HCT116 (cell line): ENCODE data around the gene COQ10B. TPM values are rescaled to one million over a fixed set of nuclear protein-coding genes. Genes with fewer than 3 reads are reported as not detected.

Experiments used
- ATAC-seq: fragments of 200-7000 bp; cut with Tn5 transposase; 2 replicates; pipeline ENCODE4 v1.9.1; 2020; ENCODE audit warnings: mild to moderate bottlenecking, moderate library complexity
- BruUV-seq: library from RNA; stranded (reverse); fragments of 400-500 nt; replicated peaks from 2 replicates; lab custom pipeline; 2021; lab: Mats Ljungman, UMichigan
- CTCF ChIA-PET: fragments of 300-600 bp; sonication (Branson Sonifier 250); formaldehyde crosslinking; loops from one replicate; lab custom pipeline; 2021; ENCODE audit warnings: antibody characterized with exemption; lab: Charles Lee
- POLR2A ChIA-PET: fragments of 300-600, 350-600 bp; sonication (Branson Sonifier 250); formaldehyde crosslinking; loops from one replicate; lab custom pipeline; 2021; ENCODE audit warnings: antibody characterized with exemption; lab: Charles Lee
- RAD21 ChIA-PET, 2 experiments: fragments of 300-600 bp; sonication (Branson Sonifier 250); formaldehyde crosslinking; loops; one replicate each; lab custom pipeline; 2023; ENCODE audit warnings: low total read pairs in 2 of 2; ENCODE audit not compliant: uncharacterized antibody in 2 of 2, unreplicated experiment in 2 of 2, low non-redundant PET in 1 of 2; lab: Charles Lee
- DNase-seq: peaks from one replicate; pipeline ENCODE4 v3.0.0-alpha.2; 2010; ENCODE audit warnings: low read depth, low spot score
- H2AFZ ChIP-seq: fragments of 200-600 bp; shearing (Covaris generic), sonication (generic); 2 replicates; pipeline ENCODE4 v1.6.1; 2017; ENCODE audit warnings: low read depth, mixed run types, mixed read lengths, antibody characterized with exemption, low read length; ENCODE audit not compliant: poor library complexity, severe bottlenecking
- H3K27ac ChIP-seq: 2 replicates; pipeline ENCODE4 v1.5.1; 2012; ENCODE audit warnings: low read depth, low read length
- H3K27me3 ChIP-seq: fragments of 200-600 bp; sonication (generic); 2 replicates; pipeline ENCODE4 v1.6.1; 2016; ENCODE audit warnings: mixed run types, low read length, mixed read lengths; ENCODE audit not compliant: insufficient read depth
- H3K36me3 ChIP-seq, 2 experiments: fragments of 200-500 bp in 1 of 2; fragments of 200-600 bp in 1 of 2; sonication (Bioruptor generic) in 1 of 2; sonication (generic) in 1 of 2; 2 replicates each; pipeline versions ENCODE4 v1.5.1 to v1.6.1; 2014 to 2016; ENCODE audit warnings: low read length in 2 of 2, inconsistent platforms in 1 of 2, mixed read lengths in 1 of 2, mixed run types in 1 of 2; ENCODE audit not compliant: insufficient read depth in 2 of 2, control insufficient read depth in 1 of 2
- H3K4me1 ChIP-seq, 2 experiments: fragments of 200-600 bp in 1 of 2; sonication (generic) in 1 of 2; 2 replicates each; pipeline versions ENCODE4 v1.5.1 to v1.6.1; 2012 to 2017; ENCODE audit warnings: low read length in 2 of 2, inconsistent platforms in 1 of 2, mild to moderate bottlenecking in 1 of 2, mixed read lengths in 1 of 2, mixed run types in 1 of 2, moderate library complexity in 1 of 2; ENCODE audit not compliant: insufficient read depth in 2 of 2, control insufficient read depth in 1 of 2
- H3K4me2 ChIP-seq: fragments of 200-600 bp; sonication (generic); 2 replicates; pipeline ENCODE4 v1.6.1; 2017; ENCODE audit warnings: mixed run types, low read length, mixed read lengths
- H3K4me3 ChIP-seq, 2 experiments: fragments of 200-600 bp in 1 of 2; sonication (generic) in 1 of 2; replicated peaks in 1 of 2; 2 replicates each; pipeline ENCODE4 v1.5.1; 2011 to 2016; ENCODE audit warnings: low read length in 2 of 2, control low read depth in 1 of 2, low read depth in 1 of 2, mild to moderate bottlenecking in 1 of 2, mixed read lengths in 1 of 2, mixed run types in 1 of 2
- H3K79me2 ChIP-seq: fragments of 200-600 bp; sonication (generic); 2 replicates; pipeline ENCODE4 v1.6.1; 2017; ENCODE audit warnings: mild to moderate bottlenecking, mixed run types, low read length, moderate library complexity, mixed read lengths; ENCODE audit not compliant: insufficient read depth
- H3K9ac ChIP-seq: fragments of 200-600 bp; sonication (generic); 2 replicates; pipeline ENCODE4 v1.6.1; 2016; ENCODE audit warnings: low read length, mixed read lengths
- H3K9me2 ChIP-seq: fragments of 200-600 bp; sonication (generic), shearing (Covaris generic); 2 replicates; pipeline ENCODE4 v1.6.1; 2017; ENCODE audit warnings: mixed run types, mild to moderate bottlenecking, moderate library complexity; ENCODE audit not compliant: insufficient read depth
- H3K9me3 ChIP-seq, 2 experiments: fragments of 200-500 bp in 1 of 2; fragments of 200-600 bp in 1 of 2; sonication (Bioruptor generic) in 1 of 2; sonication (generic) in 1 of 2; 2 replicates each; pipeline ENCODE4 v1.6.1; 2014 to 2017; ENCODE audit warnings: low read length in 2 of 2, mixed read lengths in 2 of 2, inconsistent platforms in 1 of 2, low read depth in 1 of 2, mild to moderate bottlenecking in 1 of 2, mixed run types in 1 of 2, moderate library complexity in 1 of 2; ENCODE audit not compliant: control insufficient read depth in 1 of 2, insufficient read depth in 1 of 2
- H4K20me1 ChIP-seq: fragments of 200-600 bp; sonication (generic), shearing (Covaris generic); 2 replicates; pipeline ENCODE4 v1.6.1; 2017; ENCODE audit warnings: mixed run types, mild to moderate bottlenecking, moderate library complexity; ENCODE audit not compliant: insufficient read depth
- CBX3 ChIP-seq: IDR thresholded peaks from 2 replicates; pipeline ENCODE4 v1.6.1; 2012; ENCODE audit warnings: low read depth
- CEBPB ChIP-seq: IDR thresholded peaks from 2 replicates; pipeline ENCODE4 v1.6.1; 2012; ENCODE audit warnings: low read depth
- EGR1 ChIP-seq: IDR thresholded peaks from 2 replicates; pipeline ENCODE4 v1.6.1; 2012; ENCODE audit warnings: low read depth
- ELF1 ChIP-seq: IDR thresholded peaks from 2 replicates; pipeline ENCODE4 v1.6.1; 2012; ENCODE audit warnings: low read depth, borderline replicate concordance
- EZH2 ChIP-seq: fragments of 200-600 bp; sonication (generic); IDR thresholded peaks from 2 replicates; pipeline ENCODE4 v1.6.1; 2017; ENCODE audit warnings: antibody characterized with exemption, mixed run types
- JUND ChIP-seq: IDR thresholded peaks from 2 replicates; pipeline ENCODE4 v1.6.1; 2012
- SIN3A ChIP-seq: IDR thresholded peaks from 2 replicates; pipeline ENCODE4 v1.6.1; 2012; ENCODE audit warnings: low read depth
- SP1 ChIP-seq: IDR thresholded peaks from 2 replicates; pipeline ENCODE4 v1.6.1; 2012; ENCODE audit warnings: low read depth
- ZFX ChIP-seq: fragments of 450-650 bp; IDR thresholded peaks from 2 replicates; pipeline ENCODE4 v1.6.1; 2017
- intact Hi-C: fragments of 100-400 bp; cut with micrococcal nuclease; formaldehyde crosslinking; loops from 2 replicates; pipeline ENCODE4 v1.10.0; 2022
- total RNA-seq: library from RNA; stranded (reverse); gene quantifications from one replicate; pipeline ENCODE4 v1.2.1, GENCODE V29; 2021; ENCODE audit not compliant: unreplicated experiment
- TF ChIP-seq, protein P1 (sequence below): IDR thresholded peaks from 2 replicates; pipeline ENCODE4 v1.6.1; 2012; ENCODE audit warnings: low read depth
- TF ChIP-seq, protein P2 (sequence below): IDR thresholded peaks from 2 replicates; pipeline ENCODE4 v1.6.1; 2012
- TF ChIP-seq, protein P3 (sequence below): IDR thresholded peaks from 2 replicates; pipeline ENCODE4 v1.6.1; 2011; ENCODE audit warnings: mild to moderate bottlenecking, low read length, moderate library complexity; ENCODE audit not compliant: insufficient replicate concordance; ENCODE audit errors: extremely low read depth

Gene COQ10B
- total RNA-seq, 1 experiment from 2014 or later = 20.4 TPM

DNA sequence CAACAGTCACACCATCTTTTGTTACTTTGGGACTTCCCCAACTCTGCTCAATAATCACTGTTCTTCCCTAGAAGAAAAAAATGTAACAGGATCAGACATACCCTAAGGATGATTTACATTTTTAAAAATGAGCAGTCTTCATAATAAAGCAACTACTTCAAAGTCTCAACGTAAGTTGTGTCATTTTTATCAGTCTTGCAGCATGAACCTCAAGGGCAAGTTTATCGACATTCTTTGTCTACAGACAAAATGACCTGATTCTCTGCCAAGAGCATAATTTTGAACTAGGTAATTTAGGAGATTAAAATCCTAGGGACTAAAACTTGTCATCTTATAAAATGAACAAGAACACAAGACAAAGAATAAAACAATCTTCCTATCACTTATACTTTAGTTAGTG is 44.0 kb downstream of the COQ10B start:
- peaks cover 59% of the 10 kb centered on the region; the same call in 1 of the 2 replicates for H4K20me1 ChIP-seq
- DNase-seq = no peak
- BruUV-seq = no TSS peak
- ATAC-seq = no peak
- no peaks in the 10 kb centered on the region for H3K27me3 ChIP-seq
- no peak overlapping the region for H2AFZ ChIP-seq
- peak overlapping the region; percentile 90 for H3K9ac ChIP-seq
- intact Hi-C loops = no loop called here
- TF ChIP-seq SIN3A (0 out of 2 replicates have a peak, but pooled peaks have one; percentile 33), ELF1 (no peak)
- TF ChIP-seq, all 23 proteins: peak for 1
- no peak overlapping the region; the same call in 1 of the 2 replicates for H3K27ac ChIP-seq
- peaks cover 58 to 81% of the 10 kb centered on the region in 2 experiments for H3K36me3 ChIP-seq
- H3K79me2 ChIP-seq = peaks cover 94% of the 10 kb centered on the region
- ChIA-PET CTCF (no interaction called here), RAD21 (no interaction called here), POLR2A (no interaction called here)
- H3K4me1 ChIP-seq = peaks cover 7 to 29% of the 10 kb centered on the region in 2 experiments; a peak in 3 of 4 replicates
- H3K4me2 ChIP-seq = peak overlapping the region; percentile 67
- H3K9me3 ChIP-seq = no peaks in the 10 kb centered on the region
- H3K4me3 ChIP-seq = peak overlapping the region in 1 of 2 experiments; percentile 81; a peak in 1 of 4 replicates
- H3K9me2 ChIP-seq = no peaks in the 10 kb centered on the region

DNA sequence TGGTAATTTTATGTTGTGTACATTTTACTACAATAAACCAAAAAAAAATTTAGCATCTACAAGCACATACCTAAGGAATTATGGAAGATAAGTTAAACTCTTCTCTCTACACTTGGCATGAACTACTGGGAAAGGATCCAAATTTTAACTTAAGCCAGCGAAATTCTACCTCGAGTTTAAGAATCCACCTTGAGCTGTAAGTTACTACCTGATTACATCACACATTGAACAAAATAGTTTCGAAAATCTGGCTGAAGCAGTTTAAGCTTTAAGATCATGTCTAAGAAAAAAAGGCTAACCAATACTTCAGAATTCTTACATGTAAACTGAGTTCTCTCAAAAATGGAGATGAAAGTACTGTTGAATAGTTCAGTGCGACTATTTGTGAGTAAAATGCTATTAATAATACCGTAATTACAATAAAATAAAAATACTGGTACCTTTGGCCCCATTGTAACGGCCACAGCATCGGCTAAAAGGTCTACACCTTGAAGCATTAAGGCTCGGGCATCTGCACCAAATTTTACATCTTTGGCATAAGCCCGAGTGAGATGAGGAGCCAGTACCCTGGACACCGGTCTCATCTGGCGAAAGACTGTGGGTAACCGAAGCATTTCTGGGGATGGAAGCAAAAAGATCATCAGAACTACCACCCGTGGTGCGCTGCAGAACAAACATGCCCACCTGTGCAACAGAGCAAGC is 45.0 kb downstream of the COQ10B start:
- ChIA-PET RAD21 (no interaction called here), CTCF (no interaction called here), POLR2A (interaction anchor here (1.0 to 1.4 kb wide), 2 partner anchors 9 to 45 kb away, joined by 3 to 4 read pairs; partner anchors contain the start of gene COQ10B)
- Histone ChIP-seq H3K36me3 (peaks cover 54 to 84% of the 10 kb centered on the region in 2 experiments), H2AFZ (no peak overlapping the region), H4K20me1 (peaks cover 59% of the 10 kb centered on the region; the same call in 1 of the 2 replicates), H3K27me3 (no peaks in the 10 kb centered on the region), H3K9ac (peak overlapping the region; percentile 90), H3K9me2 (no peaks in the 10 kb centered on the region), H3K9me3 (no peaks in the 10 kb centered on the region), H3K4me1 (peaks cover 7 to 29% of the 10 kb centered on the region in 2 experiments; a peak in 3 of 4 replicates), H3K4me3 (peak overlapping the region; percentile 81 to 83), H3K79me2 (peaks cover 96% of the 10 kb centered on the region), H3K27ac (peak overlapping the region; percentile 98), H3K4me2 (peak overlapping the region; percentile 67)
- ATAC-seq (no peak), DNase-seq (no peak)
- intact Hi-C loops = no loop called here
- TSS peak; percentile 45 for BruUV-seq
- TF ChIP-seq ZFX = no peak
- TF ChIP-seq CEBPB = 0 out of 2 replicates have a peak, but pooled peaks have one; percentile 17
- no peak for TF ChIP-seq SP1
- 0 out of 2 replicates have a peak, but pooled peaks have one; percentile 13 for TF ChIP-seq EGR1
- TF ChIP-seq, protein P1, sequence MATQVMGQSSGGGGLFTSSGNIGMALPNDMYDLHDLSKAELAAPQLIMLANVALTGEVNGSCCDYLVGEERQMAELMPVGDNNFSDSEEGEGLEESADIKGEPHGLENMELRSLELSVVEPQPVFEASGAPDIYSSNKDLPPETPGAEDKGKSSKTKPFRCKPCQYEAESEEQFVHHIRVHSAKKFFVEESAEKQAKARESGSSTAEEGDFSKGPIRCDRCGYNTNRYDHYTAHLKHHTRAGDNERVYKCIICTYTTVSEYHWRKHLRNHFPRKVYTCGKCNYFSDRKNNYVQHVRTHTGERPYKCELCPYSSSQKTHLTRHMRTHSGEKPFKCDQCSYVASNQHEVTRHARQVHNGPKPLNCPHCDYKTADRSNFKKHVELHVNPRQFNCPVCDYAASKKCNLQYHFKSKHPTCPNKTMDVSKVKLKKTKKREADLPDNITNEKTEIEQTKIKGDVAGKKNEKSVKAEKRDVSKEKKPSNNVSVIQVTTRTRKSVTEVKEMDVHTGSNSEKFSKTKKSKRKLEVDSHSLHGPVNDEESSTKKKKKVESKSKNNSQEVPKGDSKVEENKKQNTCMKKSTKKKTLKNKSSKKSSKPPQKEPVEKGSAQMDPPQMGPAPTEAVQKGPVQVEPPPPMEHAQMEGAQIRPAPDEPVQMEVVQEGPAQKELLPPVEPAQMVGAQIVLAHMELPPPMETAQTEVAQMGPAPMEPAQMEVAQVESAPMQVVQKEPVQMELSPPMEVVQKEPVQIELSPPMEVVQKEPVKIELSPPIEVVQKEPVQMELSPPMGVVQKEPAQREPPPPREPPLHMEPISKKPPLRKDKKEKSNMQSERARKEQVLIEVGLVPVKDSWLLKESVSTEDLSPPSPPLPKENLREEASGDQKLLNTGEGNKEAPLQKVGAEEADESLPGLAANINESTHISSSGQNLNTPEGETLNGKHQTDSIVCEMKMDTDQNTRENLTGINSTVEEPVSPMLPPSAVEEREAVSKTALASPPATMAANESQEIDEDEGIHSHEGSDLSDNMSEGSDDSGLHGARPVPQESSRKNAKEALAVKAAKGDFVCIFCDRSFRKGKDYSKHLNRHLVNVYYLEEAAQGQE = no peak
- TF ChIP-seq EZH2 = no peak
- TF ChIP-seq, protein P2, sequence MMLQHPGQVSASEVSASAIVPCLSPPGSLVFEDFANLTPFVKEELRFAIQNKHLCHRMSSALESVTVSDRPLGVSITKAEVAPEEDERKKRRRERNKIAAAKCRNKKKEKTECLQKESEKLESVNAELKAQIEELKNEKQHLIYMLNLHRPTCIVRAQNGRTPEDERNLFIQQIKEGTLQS = no peak
- TF ChIP-seq CBX3 = 0 out of 2 replicates have a peak, but pooled peaks have one; percentile 15
- TF ChIP-seq JUND = peak; percentile 4; the same call in 1 of the 2 replicates
- TF ChIP-seq SIN3A = no peak
- no peak for TF ChIP-seq ELF1
- TF ChIP-seq, protein P3, sequence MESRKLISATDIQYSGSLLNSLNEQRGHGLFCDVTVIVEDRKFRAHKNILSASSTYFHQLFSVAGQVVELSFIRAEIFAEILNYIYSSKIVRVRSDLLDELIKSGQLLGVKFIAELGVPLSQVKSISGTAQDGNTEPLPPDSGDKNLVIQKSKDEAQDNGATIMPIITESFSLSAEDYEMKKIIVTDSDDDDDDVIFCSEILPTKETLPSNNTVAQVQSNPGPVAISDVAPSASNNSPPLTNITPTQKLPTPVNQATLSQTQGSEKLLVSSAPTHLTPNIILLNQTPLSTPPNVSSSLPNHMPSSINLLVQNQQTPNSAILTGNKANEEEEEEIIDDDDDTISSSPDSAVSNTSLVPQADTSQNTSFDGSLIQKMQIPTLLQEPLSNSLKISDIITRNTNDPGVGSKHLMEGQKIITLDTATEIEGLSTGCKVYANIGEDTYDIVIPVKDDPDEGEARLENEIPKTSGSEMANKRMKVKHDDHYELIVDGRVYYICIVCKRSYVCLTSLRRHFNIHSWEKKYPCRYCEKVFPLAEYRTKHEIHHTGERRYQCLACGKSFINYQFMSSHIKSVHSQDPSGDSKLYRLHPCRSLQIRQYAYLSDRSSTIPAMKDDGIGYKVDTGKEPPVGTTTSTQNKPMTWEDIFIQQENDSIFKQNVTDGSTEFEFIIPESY = no peak
